ENCODE data around the gene CENPB. TPM values are rescaled to one million over a fixed set of nuclear protein-coding genes. Genes with fewer than 3 reads are reported as not detected.

The CENPB gene
- total and polyA plus RNA-seq, 2 of the 4 experiments (the other 2 are of a cell fraction): 45.7 to 59.1 TPM

DNA sequence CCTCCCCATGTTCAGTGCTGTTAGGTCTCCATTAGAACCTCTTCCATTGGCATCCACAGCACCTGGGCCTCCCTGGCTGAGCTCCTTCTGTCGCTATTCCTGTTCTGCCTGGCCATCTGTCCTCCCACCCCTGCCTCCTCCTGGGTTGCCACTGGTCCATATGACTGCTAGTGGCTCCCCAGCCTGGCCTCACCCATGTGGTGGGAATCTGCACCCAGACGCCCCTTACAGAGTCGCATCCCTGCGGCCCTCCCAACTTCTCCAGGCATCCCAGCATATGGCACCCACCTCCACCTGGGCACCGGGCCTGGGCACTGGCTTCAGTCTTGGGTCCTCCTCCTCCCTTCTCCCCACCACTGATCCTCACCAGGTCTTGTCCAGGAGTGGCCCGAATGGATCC, 17.3 kb upstream of the CENPB start:
- Histone ChIP-seq H3K9me1 (ENCODE audit: insufficient read depth, low read length) (peaks cover 36% of the 10 kb centered on the region), H2BK15ac (ENCODE audit: low read depth, low read length) (0 out of 3 replicates have a peak overlapping the region, but pooled peaks have one; percentile 51), H3K4me3 (ENCODE audit: insufficient read depth, low read depth, low read length) (no peak overlapping the region), H3K14ac (replicated peaks; ENCODE audit: low read depth, low read length) (no peak overlapping the region), H2BK120ac (ENCODE audit: low read depth, low read length) (0 out of 2 replicates have a peak overlapping the region, but pooled peaks have one; percentile 51), H4K91ac (ENCODE audit: insufficient read depth, low read depth, low read length) (0 out of 2 replicates have a peak overlapping the region, but pooled peaks have one; percentile 51), H2AK5ac (ENCODE audit: low read depth, low read length) (no peak overlapping the region), H3K18ac (ENCODE audit: low read depth, low read length) (no peak overlapping the region), H2AFZ (replicated peaks; ENCODE audit: low read length, poor library complexity) (no peak overlapping the region), H3K4me2 (ENCODE audit: low read depth, low read length) (no peak overlapping the region), H3K27me3 (ENCODE audit: control insufficient read depth, insufficient read depth, low read length) (no peaks in the 10 kb centered on the region), H3K9ac (ENCODE audit: low read depth, low read length) (no peak overlapping the region), H3K27ac (ENCODE audit: insufficient read depth, low read length) (no peak overlapping the region), H3K23ac (ENCODE audit: low read depth, low read length) (no peak overlapping the region), H4K5ac (ENCODE audit: low read depth, low read length) (no peak overlapping the region), H3K79me1 (ENCODE audit: low read depth in 1 of 2, low read length in 2 of 2) (peaks cover 24 to 90% of the 10 kb centered on the region in 2 experiments), H2BK20ac (ENCODE audit: low read depth, low read length) (no peak overlapping the region), H3K9me3 (ENCODE audit: control insufficient read depth, insufficient read depth, low read length) (no peaks in the 10 kb centered on the region), H3K36me3 (ENCODE audit: control insufficient read depth, insufficient read depth, low read length) (peaks cover 67% of the 10 kb centered on the region), H2BK5ac (ENCODE audit: low read depth, low read length, poor library complexity, severe bottlenecking) (no peak overlapping the region), H3K56ac (ENCODE audit: extremely low read depth, insufficient read depth, low read length) (no peak overlapping the region), H4K8ac (ENCODE audit: low read depth in 2 of 2, low read length in 2 of 2) (no peak overlapping the region), H4K20me1 (ENCODE audit: insufficient read depth, low read length) (no peaks in the 10 kb centered on the region), H3K4me1 (ENCODE audit: control insufficient read depth, insufficient read depth, low read length) (peaks cover 35% of the 10 kb centered on the region), H3K4ac (ENCODE audit: low read depth, low read length) (no peak overlapping the region), H2AK9ac (replicated peaks; ENCODE audit: low read depth, low read length, poor library complexity) (peak overlapping the region; percentile 15)
- no TSS peak for BruUV-seq (replicated peaks)
- TF ChIP-seq MAZ (IDR thresholded peaks at IDR 0.05; ENCODE audit: borderline replicate concordance, low read depth, low read length) (no peak), RFX5 (IDR thresholded peaks at IDR 0.05; ENCODE audit: low read depth, low read length) (no peak), RCOR1 (IDR thresholded peaks at IDR 0.05; ENCODE audit: insufficient replicate concordance, low read length) (no peak), POLR2A (IDR thresholded peaks at IDR 0.05; ENCODE audit: low read depth, low read length) (no peak), RAD21 (IDR thresholded peaks at IDR 0.05; ENCODE audit: low read length) (no peak), FOS (IDR thresholded peaks at IDR 0.05; ENCODE audit: low read depth, low read length) (no peak), BHLHE40 (IDR thresholded peaks at IDR 0.05; ENCODE audit: low read depth, low read length) (no peak), CHD1 (IDR thresholded peaks at IDR 0.05; ENCODE audit: low read depth, low read length) (no peak), NFE2L2 (IDR thresholded peaks at IDR 0.05; ENCODE audit: low read depth, low read length) (no peak), MAFK (IDR thresholded peaks at IDR 0.05; ENCODE audit: low read depth, low read length) (no peak), CEBPB (IDR thresholded peaks at IDR 0.05; ENCODE audit: low read depth, low read length) (no peak), MXI1 (IDR thresholded peaks at IDR 0.05; ENCODE audit: borderline replicate concordance, low read depth, low read length) (no peak), SMC3 (IDR thresholded peaks at IDR 0.05; ENCODE audit: low read depth, low read length) (no peak)
- TF ChIP-seq, protein P1, sequence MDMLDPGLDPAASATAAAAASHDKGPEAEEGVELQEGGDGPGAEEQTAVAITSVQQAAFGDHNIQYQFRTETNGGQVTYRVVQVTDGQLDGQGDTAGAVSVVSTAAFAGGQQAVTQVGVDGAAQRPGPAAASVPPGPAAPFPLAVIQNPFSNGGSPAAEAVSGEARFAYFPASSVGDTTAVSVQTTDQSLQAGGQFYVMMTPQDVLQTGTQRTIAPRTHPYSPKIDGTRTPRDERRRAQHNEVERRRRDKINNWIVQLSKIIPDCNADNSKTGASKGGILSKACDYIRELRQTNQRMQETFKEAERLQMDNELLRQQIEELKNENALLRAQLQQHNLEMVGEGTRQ (IDR thresholded peaks at IDR 0.05; ENCODE audit: low read depth, low read length): no peak
- TF ChIP-seq, protein P2, sequence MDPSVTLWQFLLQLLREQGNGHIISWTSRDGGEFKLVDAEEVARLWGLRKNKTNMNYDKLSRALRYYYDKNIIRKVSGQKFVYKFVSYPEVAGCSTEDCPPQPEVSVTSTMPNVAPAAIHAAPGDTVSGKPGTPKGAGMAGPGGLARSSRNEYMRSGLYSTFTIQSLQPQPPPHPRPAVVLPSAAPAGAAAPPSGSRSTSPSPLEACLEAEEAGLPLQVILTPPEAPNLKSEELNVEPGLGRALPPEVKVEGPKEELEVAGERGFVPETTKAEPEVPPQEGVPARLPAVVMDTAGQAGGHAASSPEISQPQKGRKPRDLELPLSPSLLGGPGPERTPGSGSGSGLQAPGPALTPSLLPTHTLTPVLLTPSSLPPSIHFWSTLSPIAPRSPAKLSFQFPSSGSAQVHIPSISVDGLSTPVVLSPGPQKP (IDR thresholded peaks at IDR 0.05; ENCODE audit: borderline replicate concordance, low read depth, low read length): no peak
- TF ChIP-seq, protein P3, sequence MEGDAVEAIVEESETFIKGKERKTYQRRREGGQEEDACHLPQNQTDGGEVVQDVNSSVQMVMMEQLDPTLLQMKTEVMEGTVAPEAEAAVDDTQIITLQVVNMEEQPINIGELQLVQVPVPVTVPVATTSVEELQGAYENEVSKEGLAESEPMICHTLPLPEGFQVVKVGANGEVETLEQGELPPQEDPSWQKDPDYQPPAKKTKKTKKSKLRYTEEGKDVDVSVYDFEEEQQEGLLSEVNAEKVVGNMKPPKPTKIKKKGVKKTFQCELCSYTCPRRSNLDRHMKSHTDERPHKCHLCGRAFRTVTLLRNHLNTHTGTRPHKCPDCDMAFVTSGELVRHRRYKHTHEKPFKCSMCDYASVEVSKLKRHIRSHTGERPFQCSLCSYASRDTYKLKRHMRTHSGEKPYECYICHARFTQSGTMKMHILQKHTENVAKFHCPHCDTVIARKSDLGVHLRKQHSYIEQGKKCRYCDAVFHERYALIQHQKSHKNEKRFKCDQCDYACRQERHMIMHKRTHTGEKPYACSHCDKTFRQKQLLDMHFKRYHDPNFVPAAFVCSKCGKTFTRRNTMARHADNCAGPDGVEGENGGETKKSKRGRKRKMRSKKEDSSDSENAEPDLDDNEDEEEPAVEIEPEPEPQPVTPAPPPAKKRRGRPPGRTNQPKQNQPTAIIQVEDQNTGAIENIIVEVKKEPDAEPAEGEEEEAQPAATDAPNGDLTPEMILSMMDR (conservative IDR thresholded peaks at IDR 0.05; ENCODE audit: low read depth, low read length): no peak
- intact Hi-C loops (cut with micrococcal nuclease): no loop called here
- ATAC-seq (ENCODE audit: low read depth) (no peak), DNase-seq (no peak)
- dilution Hi-C loops (cut with HindIII; ENCODE audit: low sequenced_read_pairs, unreplicated experiment): no loop called here
- ChIA-PET CTCF (no interaction called here), POLR2A (ENCODE audit: unreplicated experiment) (no interaction called here)
- in situ Hi-C loops (cut with MboI; ENCODE audit: low sequenced_read_pairs): no loop called here
- 90% methylated on average over 4 of the region's 6 CpGs; no CpG with 5 or more reads in 1 of the 2 experiments for WGBS, 2 experiments (ENCODE audit: extremely low coverage in 2 of 2, insufficient read length in 1 of 2)

Data from IMR-90 (cell line).